ENCODE data around the gene CSF3. TPM values are rescaled to one million over a fixed set of nuclear protein-coding genes. Genes with fewer than 3 reads are reported as not detected.

Gene CSF3
- total and polyA plus RNA-seq, 2 of the 13 experiments (the other 11 are each of a cell fraction or from before 2014, with no cell fraction given) = 0.09 TPM; not detected in 1

DNA sequence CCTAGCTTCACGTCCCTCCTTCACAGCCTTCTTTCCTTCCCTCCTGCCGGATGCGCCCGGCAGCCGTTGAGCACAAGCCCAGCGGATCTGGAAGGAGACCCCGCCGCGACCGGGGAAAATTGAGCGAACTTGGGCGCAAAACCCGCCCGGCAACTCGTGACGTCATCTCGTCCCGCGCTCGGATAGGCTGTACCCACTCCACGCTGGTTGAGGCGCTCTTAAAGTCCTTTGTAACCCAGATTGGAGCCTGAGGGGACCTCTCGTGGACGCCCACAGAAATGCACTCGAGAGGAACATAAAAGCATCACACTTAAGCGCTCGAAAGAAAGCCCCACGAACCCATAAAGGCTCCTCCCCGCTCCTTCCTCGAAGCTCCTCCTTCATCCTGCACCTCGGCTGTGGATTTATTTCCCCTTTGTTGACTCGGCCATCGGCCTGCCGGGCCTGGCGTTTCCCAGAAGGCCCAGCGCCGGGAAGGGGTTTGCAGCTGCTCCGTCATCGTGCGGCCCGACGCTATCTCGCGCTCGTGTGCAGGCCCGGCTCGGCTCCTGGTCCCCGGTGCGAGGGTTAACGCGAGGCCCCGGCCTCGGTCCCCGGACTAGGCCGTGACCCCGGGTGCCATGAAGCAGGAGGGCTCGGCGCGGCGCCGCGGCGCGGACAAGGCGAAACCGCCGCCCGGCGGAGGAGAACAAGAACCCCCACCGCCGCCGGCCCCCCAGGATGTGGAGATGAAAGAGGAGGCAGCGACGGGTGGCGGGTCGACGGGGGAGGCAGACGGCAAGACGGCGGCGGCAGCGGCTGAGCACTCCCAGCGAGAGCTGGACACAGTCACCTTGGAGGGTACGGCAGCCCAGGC, 34.7 kb upstream of the CSF3 start, which contains the start of gene PSMD3 (continued):
- TF ChIP-seq, protein P1, sequence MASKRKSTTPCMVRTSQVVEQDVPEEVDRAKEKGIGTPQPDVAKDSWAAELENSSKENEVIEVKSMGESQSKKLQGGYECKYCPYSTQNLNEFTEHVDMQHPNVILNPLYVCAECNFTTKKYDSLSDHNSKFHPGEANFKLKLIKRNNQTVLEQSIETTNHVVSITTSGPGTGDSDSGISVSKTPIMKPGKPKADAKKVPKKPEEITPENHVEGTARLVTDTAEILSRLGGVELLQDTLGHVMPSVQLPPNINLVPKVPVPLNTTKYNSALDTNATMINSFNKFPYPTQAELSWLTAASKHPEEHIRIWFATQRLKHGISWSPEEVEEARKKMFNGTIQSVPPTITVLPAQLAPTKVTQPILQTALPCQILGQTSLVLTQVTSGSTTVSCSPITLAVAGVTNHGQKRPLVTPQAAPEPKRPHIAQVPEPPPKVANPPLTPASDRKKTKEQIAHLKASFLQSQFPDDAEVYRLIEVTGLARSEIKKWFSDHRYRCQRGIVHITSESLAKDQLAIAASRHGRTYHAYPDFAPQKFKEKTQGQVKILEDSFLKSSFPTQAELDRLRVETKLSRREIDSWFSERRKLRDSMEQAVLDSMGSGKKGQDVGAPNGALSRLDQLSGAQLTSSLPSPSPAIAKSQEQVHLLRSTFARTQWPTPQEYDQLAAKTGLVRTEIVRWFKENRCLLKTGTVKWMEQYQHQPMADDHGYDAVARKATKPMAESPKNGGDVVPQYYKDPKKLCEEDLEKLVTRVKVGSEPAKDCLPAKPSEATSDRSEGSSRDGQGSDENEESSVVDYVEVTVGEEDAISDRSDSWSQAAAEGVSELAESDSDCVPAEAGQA (IDR thresholded peaks at IDR 0.05; ENCODE audit: low read depth) = peak; percentile 69
- TF ChIP-seq, protein P1 (CRISPR knock-in tag; IDR thresholded peaks at IDR 0.05; ENCODE audit: borderline replicate concordance) = peak; percentile 80; the same call in 1 of the 2 replicates
- TF ChIP-seq ZNF547 (CRISPR knock-in tag; IDR thresholded peaks at IDR 0.05) = peak; percentile 97
- no peak for TF ChIP-seq PHB2 (IDR thresholded peaks at IDR 0.05; ENCODE audit: partially characterized antibody)
- TF ChIP-seq ZNF17 (CRISPR knock-in tag; IDR thresholded peaks at IDR 0.05) = no peak
- TF ChIP-seq ZNF605 (CRISPR knock-in tag; IDR thresholded peaks at IDR 0.05) = peak; percentile 97
- peak; percentile 90 for TF ChIP-seq NFYC (CRISPR knock-in tag; IDR thresholded peaks at IDR 0.05)
- peak; percentile 97 for TF ChIP-seq RAD21 (CRISPR knock-in tag; IDR thresholded peaks at IDR 0.05)
- TF ChIP-seq ZNF674 (CRISPR knock-in tag; IDR thresholded peaks at IDR 0.05; ENCODE audit: low read depth) = no peak
- peak; percentile 100 for TF ChIP-seq RFXAP (CRISPR knock-in tag; IDR thresholded peaks at IDR 0.05; ENCODE audit: borderline replicate concordance)
- TF ChIP-seq, protein P2, sequence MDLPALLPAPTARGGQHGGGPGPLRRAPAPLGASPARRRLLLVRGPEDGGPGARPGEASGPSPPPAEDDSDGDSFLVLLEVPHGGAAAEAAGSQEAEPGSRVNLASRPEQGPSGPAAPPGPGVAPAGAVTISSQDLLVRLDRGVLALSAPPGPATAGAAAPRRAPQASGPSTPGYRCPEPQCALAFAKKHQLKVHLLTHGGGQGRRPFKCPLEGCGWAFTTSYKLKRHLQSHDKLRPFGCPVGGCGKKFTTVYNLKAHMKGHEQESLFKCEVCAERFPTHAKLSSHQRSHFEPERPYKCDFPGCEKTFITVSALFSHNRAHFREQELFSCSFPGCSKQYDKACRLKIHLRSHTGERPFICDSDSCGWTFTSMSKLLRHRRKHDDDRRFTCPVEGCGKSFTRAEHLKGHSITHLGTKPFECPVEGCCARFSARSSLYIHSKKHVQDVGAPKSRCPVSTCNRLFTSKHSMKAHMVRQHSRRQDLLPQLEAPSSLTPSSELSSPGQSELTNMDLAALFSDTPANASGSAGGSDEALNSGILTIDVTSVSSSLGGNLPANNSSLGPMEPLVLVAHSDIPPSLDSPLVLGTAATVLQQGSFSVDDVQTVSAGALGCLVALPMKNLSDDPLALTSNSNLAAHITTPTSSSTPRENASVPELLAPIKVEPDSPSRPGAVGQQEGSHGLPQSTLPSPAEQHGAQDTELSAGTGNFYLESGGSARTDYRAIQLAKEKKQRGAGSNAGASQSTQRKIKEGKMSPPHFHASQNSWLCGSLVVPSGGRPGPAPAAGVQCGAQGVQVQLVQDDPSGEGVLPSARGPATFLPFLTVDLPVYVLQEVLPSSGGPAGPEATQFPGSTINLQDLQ (CRISPR knock-in tag; IDR thresholded peaks at IDR 0.05) = peak; percentile 80
- TF ChIP-seq HNF4G (IDR thresholded peaks at IDR 0.05; ENCODE audit: borderline replicate concordance, low read depth, low read length) = peak; percentile 37; the same call in 1 of the 2 replicates
- no peak for TF ChIP-seq HNF4G (CRISPR knock-in tag; IDR thresholded peaks at IDR 0.05; ENCODE audit: borderline replicate concordance, low read depth)
- no peak for TF ChIP-seq KDM6A (CRISPR knock-in tag; IDR thresholded peaks at IDR 0.05; ENCODE audit: low read depth)
- TF ChIP-seq YEATS4 (CRISPR knock-in tag; IDR thresholded peaks at IDR 0.05; ENCODE audit: borderline replicate concordance) = peak; percentile 99
- TF ChIP-seq NCOA1 (CRISPR knock-in tag; IDR thresholded peaks at IDR 0.05) = peak; percentile 97
- peak; percentile 98; the same call in 1 of the 2 replicates for TF ChIP-seq MIER3 (CRISPR knock-in tag; IDR thresholded peaks at IDR 0.05; ENCODE audit: borderline replicate concordance)
- TF ChIP-seq, protein P3, sequence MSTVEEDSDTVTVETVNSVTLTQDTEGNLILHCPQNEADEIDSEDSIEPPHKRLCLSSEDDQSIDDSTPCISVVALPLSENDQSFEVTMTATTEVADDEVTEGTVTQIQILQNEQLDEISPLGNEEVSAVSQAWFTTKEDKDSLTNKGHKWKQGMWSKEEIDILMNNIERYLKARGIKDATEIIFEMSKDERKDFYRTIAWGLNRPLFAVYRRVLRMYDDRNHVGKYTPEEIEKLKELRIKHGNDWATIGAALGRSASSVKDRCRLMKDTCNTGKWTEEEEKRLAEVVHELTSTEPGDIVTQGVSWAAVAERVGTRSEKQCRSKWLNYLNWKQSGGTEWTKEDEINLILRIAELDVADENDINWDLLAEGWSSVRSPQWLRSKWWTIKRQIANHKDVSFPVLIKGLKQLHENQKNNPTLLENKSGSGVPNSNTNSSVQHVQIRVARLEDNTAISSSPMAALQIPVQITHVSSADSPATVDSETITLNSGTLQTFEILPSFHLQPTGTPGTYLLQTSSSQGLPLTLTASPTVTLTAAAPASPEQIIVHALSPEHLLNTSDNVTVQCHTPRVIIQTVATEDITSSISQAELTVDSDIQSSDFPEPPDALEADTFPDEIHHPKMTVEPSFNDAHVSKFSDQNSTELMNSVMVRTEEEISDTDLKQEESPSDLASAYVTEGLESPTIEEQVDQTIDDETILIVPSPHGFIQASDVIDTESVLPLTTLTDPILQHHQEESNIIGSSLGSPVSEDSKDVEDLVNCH (CRISPR knock-in tag; IDR thresholded peaks at IDR 0.05) = 0 out of 2 replicates have a peak, but pooled peaks have one; percentile 11

All from HepG2 (cell line).